Glomerular visceral epithelial cell (primary cell): Measurements from ENCODE around the gene SKIL.

Experiments
- DNase-seq: peaks from one replicate; pipeline ENCODE4 v3.0.0-alpha.2; 2016; ENCODE audit errors: extremely low spot score

The SKIL gene

GRCh38 chr3:170387950-170388349 lies 30.4 kb downstream of the SKIL start:
- no peak for DNase-seq

GRCh38 chr3:170391108-170391507 lies 33.6 kb downstream of the SKIL start:
- DNase-seq = no peak

GRCh38 chr3:170397685-170398084 lies 40.2 kb downstream of the SKIL start:
- no peak for DNase-seq

GRCh38 chr3:170405101-170405500 lies 47.6 kb downstream of the SKIL start:
- DNase-seq = no peak

- peak; percentile 35 for DNase-seq
These were observed 53.0 kb downstream of the SKIL start for GRCh38 chr3:170410428-170411029.

GRCh38 chr3:170413291-170413690 lies 55.8 kb downstream of the SKIL start:
- no peak for DNase-seq

GRCh38 chr3:170414202-170414663 lies 56.7 kb downstream of the SKIL start:
- DNase-seq = peak; percentile 74

GRCh38 chr3:170417090-170417489 lies 59.6 kb downstream of the SKIL start:
- DNase-seq = no peak

GRCh38 chr3:170418422-170419398 lies 61.2 kb downstream of the SKIL start, which contains the start of gene CLDN11:
CLDN11 (plus strand) TSS chr3:170418868; CDS start chr3:170419067, 199 bp downstream.
- no peak for DNase-seq

GRCh38 chr3:170419557-170420087 lies 62.1 kb downstream of the SKIL start:
- no peak for DNase-seq

GRCh38 chr3:170420307-170420821 lies 62.8 kb downstream of the SKIL start:
- no peak for DNase-seq

- no peak for DNase-seq
These were observed 63.7 kb downstream of the SKIL start for GRCh38 chr3:170421111-170421641.

- no peak for DNase-seq
These were observed 64.2 kb downstream of the SKIL start for GRCh38 chr3:170421758-170422157.

GRCh38 chr3:170423001-170423615 lies 65.6 kb downstream of the SKIL start:
- peak; percentile 12 for DNase-seq

GRCh38 chr3:170424879-170425278 lies 67.4 kb downstream of the SKIL start:
- no peak for DNase-seq

GRCh38 chr3:170425491-170426239 lies 68.2 kb downstream of the SKIL start:
- DNase-seq = no peak

GRCh38 chr3:170426240-170426797 lies 68.8 kb downstream of the SKIL start:
- no peak for DNase-seq

- DNase-seq = no peak
These were observed 70.6 kb downstream of the SKIL start for GRCh38 chr3:170428095-170428494.

- peak; percentile 78 for DNase-seq
These were observed 71.5 kb downstream of the SKIL start for GRCh38 chr3:170429050-170429449.

- no peak for DNase-seq
These were observed 73.5 kb downstream of the SKIL start for GRCh38 chr3:170431054-170431453.

- DNase-seq = no peak
These were observed 74.9 kb downstream of the SKIL start for GRCh38 chr3:170432416-170432815.
